HG02885 (cell line): Measurements from ENCODE around the gene ERICH2.

Experiments
- ATAC-seq: cut with Tn5 transposase; IDR thresholded peaks from one replicate; pipeline ENCODE4 v1.9.1; 2021; ENCODE audit warnings: mild to moderate bottlenecking; ENCODE audit not compliant: unreplicated experiment, poor library complexity

The ERICH2 gene

GRCh38 chr2:170830166-170830565 lies 60.0 kb downstream of the ERICH2 start:
- no peak for ATAC-seq

- ATAC-seq = no peak
Observed at GRCh38 chr2:170831115-170831514, 60.9 kb downstream of the ERICH2 start.

- no peak for ATAC-seq
Observed at GRCh38 chr2:170836027-170836426, 65.8 kb downstream of the ERICH2 start.

GRCh38 chr2:170840717-170841210 lies 70.6 kb downstream of the ERICH2 start:
- ATAC-seq = no peak

- no peak for ATAC-seq
Observed at GRCh38 chr2:170842785-170843184, 72.6 kb downstream of the ERICH2 start.

- no peak for ATAC-seq
Observed at GRCh38 chr2:170843656-170844055, 73.5 kb downstream of the ERICH2 start.

GRCh38 chr2:170845343-170845742 lies 75.2 kb downstream of the ERICH2 start:
- ATAC-seq = no peak

GRCh38 chr2:170846314-170846713 lies 76.1 kb downstream of the ERICH2 start:
- no peak for ATAC-seq

GRCh38 chr2:170847716-170848115 lies 77.5 kb downstream of the ERICH2 start:
- ATAC-seq = no peak
